Pancreas (tissue), 10 donors: Measurements from ENCODE around the gene MCF2L2. TPM values are rescaled to one million over a fixed set of nuclear protein-coding genes. Genes with fewer than 3 reads are reported as not detected.

ENCODE experiments used
- ATAC-seq, 4 donors: fragments of 200-7000 bp; cut with Tn5 transposase; one replicate each; pipeline versions ENCODE4 v1.8.0 to v1.9.1; 2020; ENCODE audit warnings: mild to moderate bottlenecking in 4 of 4, moderate library complexity in 4 of 4
- DNase-seq, 6 donors: peaks; one replicate each; pipeline ENCODE4 v3.0.0-alpha.2; 2020
- FAIRE-seq: peaks from 2 replicates; lab custom pipeline; 2012; peaks lifted over from hg19 to GRCh38; lab: Jason Lieb, UNC
- H3K27ac ChIP-seq, 4 donors: fragments of 200-600 bp; sonication (generic); 1 replicate in 3 of 4; 2 replicates in 1 of 4; pipeline versions ENCODE4 v1.5.0 to v1.8.0; 2020
- H3K27me3 ChIP-seq, 4 donors: fragments of 200-600 bp; one replicate each; pipeline ENCODE4 v1.8.0; 2021
- H3K36me3 ChIP-seq, 3 donors: fragments of 200-600 bp; sonication (generic) in 1 of 3; one replicate each; pipeline versions ENCODE4 v1.5.0 to v1.8.0; 2020 to 2021
- H3K4me1 ChIP-seq, 3 donors: fragments of 200-600 bp; one replicate each; pipeline ENCODE4 v1.8.0; 2021
- H3K4me3 ChIP-seq, 4 donors: fragments of 200-600 bp; sonication (generic) in 2 of 4; one replicate each; pipeline versions ENCODE4 v1.5.0 to v1.8.0; 2020 to 2021
- H3K9me3 ChIP-seq, 4 donors: fragments of 200-600 bp; one replicate each; pipeline ENCODE4 v1.8.0; 2021
- WGBS, 2 donors: extraction: QIAGEN DNeasy Blood & Tissue Kit; methylation state at CpG; one replicate each; pipeline ENCODE4 v1.1.7; 2013; 5-methylcytosine and 5-hydroxymethylcytosine counted together
- intact Hi-C, 3 donors: fragments of 100-400 bp; cut with DNase I; formaldehyde crosslinking; loops; one replicate each; pipeline versions ENCODE4 v1.11.1 to v1.14.2; 2022
- polyA plus RNA-seq, 2 donors: library from polyadenylated mRNA; stranded (reverse); fragments of 200-250 nt; gene quantifications; one replicate each; pipeline ENCODE4 v1.2.3, GENCODE V29; 2013
- total RNA-seq, 6 donors: library from RNA; stranded (reverse); fragmentation: NEBNext Ultra II Directional in 4 of 6; extraction: Animal tissue kit (Norgen Biotek cat#: 25700) in 4 of 6; gene quantifications; one replicate each; pipeline versions ENCODE4 v1.2.1 to v1.2.4, GENCODE V29; 2021 to 2023
- TF ChIP-seq, protein P1 (sequence below), 4 donors: fragments of 200-600 bp; sonication (generic) in 3 of 4; IDR thresholded peaks; one replicate each; pipeline versions ENCODE4 v1.5.0 to v1.8.0; 2021; ENCODE audit warnings: antibody characterized with exemption in 4 of 4
- donor health status: healthy with polysubstance abuse.
- donor health status: DM: no; HTN: no; CAD: no; lungs with moderate emphysema.
- donor health status: DM: no; HTN: no; CAD: no.
- donor health status: control.
- donor health status: control.
- donor health status: Bipolar disorder and iron deficiency.
- donor health status: DM: yes; HTN: yes; CAD: no.
- donor health status: DM: no; HTN: no; CAD: no.
- donor health status: DM: no; HTN: no; CAD: no.
- donor health status: DM: yes; HTN: yes; CAD: no.

MCF2L2 gene
- total and polyA plus RNA-seq, 8 donors, result 0.54 to 2.0 (median 0.97) TPM

DNA sequence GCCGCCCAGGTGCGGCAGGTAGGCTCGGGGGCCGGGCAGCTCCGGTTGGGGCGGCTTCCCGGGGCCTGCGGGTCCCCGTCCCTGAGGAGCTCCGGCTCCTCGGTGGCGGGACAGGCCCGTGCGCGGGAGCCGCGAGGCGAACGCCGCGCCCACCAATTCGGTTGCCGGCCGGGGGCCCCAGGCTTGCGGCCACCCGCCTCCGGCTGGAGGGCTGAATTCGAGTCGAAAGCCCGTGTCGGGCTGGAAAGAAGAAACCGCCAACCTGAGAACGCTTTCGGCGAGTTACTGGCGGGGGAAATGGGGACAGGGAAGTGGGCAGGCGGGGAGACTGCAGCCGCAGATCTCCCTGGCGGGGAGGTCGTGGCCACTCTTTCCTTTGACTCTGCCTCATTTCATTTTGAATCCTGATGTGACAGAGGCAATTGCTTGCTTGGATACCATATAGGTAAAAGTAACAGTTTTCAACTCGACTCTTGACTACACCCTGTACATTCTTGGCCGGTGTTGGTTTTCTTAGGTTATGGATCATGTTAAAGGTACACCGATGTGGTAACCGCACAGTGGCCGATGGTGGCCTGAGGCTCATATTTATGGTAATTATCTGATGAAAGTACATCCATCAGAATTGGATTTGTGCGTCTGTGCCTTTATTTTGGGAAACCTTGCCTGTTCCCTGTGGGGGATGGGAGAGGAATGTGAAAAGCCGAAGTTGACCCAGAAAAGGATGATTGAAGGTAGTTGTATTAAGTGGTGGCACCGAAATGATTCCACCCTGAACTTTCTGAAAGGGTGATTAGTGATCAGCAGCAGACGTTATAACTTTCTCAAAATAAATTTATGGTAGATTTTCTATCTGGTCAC lies 173.7 kb downstream of the MCF2L2 start:
- Histone ChIP-seq H3K4me3 (peak overlapping the region; percentile 31 to 91 (median 78)), H3K36me3 (no peaks in the 10 kb centered on the region), H3K27ac (peak overlapping the region; percentile 88 to 97 (median 92)), H3K4me1 (peaks cover 0 to 8% (median 0%) of the 10 kb centered on the region in 3 donors), H3K9me3 (no peaks in the 10 kb centered on the region), H3K27me3 (no peaks in the 10 kb centered on the region)
- DNase-seq, result peak in 2 of 6 donors; percentile 35 to 38
- 5 to 9% methylated on average over 38 to 49 of the region's 49 CpGs for WGBS, 2 donors
- TF ChIP-seq, protein P1, sequence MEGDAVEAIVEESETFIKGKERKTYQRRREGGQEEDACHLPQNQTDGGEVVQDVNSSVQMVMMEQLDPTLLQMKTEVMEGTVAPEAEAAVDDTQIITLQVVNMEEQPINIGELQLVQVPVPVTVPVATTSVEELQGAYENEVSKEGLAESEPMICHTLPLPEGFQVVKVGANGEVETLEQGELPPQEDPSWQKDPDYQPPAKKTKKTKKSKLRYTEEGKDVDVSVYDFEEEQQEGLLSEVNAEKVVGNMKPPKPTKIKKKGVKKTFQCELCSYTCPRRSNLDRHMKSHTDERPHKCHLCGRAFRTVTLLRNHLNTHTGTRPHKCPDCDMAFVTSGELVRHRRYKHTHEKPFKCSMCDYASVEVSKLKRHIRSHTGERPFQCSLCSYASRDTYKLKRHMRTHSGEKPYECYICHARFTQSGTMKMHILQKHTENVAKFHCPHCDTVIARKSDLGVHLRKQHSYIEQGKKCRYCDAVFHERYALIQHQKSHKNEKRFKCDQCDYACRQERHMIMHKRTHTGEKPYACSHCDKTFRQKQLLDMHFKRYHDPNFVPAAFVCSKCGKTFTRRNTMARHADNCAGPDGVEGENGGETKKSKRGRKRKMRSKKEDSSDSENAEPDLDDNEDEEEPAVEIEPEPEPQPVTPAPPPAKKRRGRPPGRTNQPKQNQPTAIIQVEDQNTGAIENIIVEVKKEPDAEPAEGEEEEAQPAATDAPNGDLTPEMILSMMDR (IDR thresholded peaks at IDR 0.05), result no peak
- FAIRE-seq, result no peak
- intact Hi-C loops, result loop anchor here in 1 of 3 donors (5.0 kb wide), 1 partner anchor 128 kb away; no protein-coding TSS in a partner anchor
- peak; percentile 7 to 46 (median 28) for ATAC-seq

DNA sequence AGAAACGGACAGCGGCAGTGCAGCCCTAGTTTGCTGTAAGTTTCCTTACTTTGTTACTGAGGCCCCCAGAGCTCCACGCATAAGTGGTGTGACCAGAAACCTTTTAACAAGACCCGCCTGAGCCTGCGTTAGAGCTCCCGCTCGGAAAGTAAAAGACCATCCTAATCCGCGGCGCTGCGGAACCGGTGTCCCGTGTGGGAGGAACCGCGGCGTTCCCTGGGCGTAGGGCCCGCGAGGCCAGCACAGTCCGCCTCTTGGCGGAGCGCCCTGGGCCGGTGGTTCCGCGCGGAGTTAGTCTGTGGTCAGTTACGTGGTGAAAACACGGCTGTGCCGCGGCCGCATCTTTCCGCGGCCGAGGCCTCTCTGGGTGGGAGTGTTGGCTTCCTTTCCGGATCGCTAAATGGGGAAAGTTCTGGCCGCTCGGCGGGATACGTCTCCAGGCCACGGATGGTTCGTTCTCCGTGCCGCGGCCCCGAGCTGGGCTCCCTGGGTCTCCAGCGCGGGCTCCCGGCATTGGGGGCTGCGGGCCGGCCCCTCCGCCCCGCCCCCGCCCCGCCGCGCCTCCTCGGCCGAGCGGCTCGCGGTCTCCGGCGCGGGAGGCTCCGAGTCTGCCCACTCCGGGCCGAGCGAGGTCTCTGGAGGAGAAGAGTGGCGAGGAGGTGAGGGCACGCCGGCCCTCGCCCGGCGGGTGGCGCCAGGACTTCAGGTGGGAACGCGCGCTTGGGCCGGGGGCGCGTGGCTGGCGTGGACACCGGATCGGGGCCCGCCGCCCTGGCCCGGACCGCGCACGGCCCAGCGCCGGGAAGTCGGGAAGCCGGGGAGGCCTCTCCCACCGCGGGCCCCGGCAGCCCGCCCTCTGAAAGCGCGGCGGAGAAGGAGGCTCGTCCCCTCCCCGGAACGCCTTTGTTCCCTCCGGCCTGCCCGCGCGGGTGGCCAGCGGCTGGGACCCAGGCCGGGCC lies 174.6 kb downstream of the MCF2L2 start:
- FAIRE-seq (no peak), ATAC-seq (peak; percentile 69 to 78 (median 75)), DNase-seq (peak; percentile 67 to 87 (median 79))
- 0% methylated on average over 81 to 111 of the region's 111 CpGs for WGBS, 2 donors
- peak overlapping the region; percentile 88 to 97 (median 92) for H3K27ac ChIP-seq
- no peaks in the 10 kb centered on the region for H3K36me3 ChIP-seq
- TF ChIP-seq, protein P1 (IDR thresholded peaks at IDR 0.05), result no peak
- H3K27me3 ChIP-seq, result no peaks in the 10 kb centered on the region
- no peaks in the 10 kb centered on the region for H3K9me3 ChIP-seq
- H3K4me1 ChIP-seq, result peaks cover 0 to 8% (median 0%) of the 10 kb centered on the region in 3 donors
- intact Hi-C loops, result loop anchor here in 1 of 3 donors (5.0 kb wide), 1 partner anchor 128 kb away; no protein-coding TSS in a partner anchor
- peak overlapping the region; percentile 31 to 91 (median 78) for H3K4me3 ChIP-seq

DNA sequence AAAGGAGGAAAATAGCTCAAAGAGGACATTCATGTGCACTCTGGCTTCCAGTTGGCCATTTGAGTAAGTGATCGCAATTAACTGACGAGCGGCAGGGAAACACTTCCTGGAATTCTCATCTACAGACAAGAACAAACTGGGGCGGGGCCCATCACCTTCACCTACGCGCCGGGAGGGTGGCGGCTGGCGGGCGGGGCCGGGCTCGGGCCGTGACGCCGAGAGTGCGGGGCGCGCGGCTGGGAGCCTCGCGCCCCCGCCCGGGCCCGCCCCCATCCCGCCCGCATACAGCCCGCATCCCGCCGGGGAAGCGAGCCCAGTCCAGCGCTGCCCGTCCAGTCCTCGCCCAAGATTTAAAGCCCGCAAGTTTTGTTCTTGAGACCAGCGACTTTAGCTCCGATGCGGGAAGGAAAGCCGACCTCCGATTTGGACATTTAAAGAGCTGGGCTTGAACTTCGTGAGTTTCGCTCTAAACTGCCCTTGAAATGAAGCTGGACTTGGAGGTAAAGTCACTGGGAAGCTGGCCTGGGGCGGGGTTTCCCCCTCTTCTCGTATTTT lies 175.4 kb downstream of the MCF2L2 start, which contains the start of gene B3GNT5:
B3GNT5 (plus strand) TSS at position 281 of the 555 bp plus-strand sequence. CDS start 16,546 bp downstream, outside the sequence.
- DNase-seq (peak; percentile 73 to 83 (median 79)), FAIRE-seq (no peak), ATAC-seq (peak; percentile 72 to 83 (median 76))
- WGBS, 2 donors, result 0 to 1% methylated on average over 43 of the region's 43 CpGs
- peaks cover 0 to 8% (median 0%) of the 10 kb centered on the region in 3 donors for H3K4me1 ChIP-seq
- no peaks in the 10 kb centered on the region for H3K27me3 ChIP-seq
- peak within 1 kb of the TSS; percentile 88 to 97 (median 92) for H3K27ac ChIP-seq
- TF ChIP-seq, protein P1 (IDR thresholded peaks at IDR 0.05), result no peak
- no peaks in the 10 kb centered on the region for H3K9me3 ChIP-seq
- intact Hi-C loops, result loop anchor here in 1 of 3 donors (5.0 kb wide), 1 partner anchor 129 kb away; no protein-coding TSS in a partner anchor
- no peaks in the 10 kb centered on the region for H3K36me3 ChIP-seq
- H3K4me3 ChIP-seq, result peak within 1 kb of the TSS; percentile 31 to 91 (median 78)

DNA sequence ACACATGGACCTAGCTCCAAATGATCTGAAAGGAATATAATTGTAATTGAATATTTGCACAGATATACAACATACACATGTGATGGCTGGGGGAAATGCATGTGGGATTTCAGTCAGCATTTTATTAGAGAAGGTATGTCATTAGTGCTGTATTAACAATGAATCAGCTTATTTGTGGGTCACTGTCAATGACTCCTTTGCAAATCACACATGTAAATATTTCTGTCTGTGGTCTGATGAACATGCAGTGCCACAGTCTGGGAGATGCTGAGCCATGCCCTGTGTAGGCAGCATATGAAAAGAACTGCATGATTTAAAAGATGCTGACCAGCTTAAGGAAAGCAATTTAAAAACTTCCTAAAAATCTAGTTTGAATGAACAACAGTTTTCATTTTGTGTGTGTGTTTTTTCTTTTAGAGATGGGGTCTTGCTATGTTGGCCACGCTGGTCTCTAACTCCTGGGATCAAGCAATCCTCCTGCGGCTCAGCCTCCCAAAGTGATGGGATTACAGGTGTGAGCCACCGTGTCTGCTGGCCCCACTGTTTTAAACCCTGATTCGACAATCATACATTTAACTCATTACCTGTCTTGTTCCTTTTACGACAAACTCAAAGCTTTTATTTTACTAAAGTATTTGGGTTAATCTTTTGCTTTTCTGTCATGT lies 176.2 kb downstream of the MCF2L2 start:
- ATAC-seq (no peak), DNase-seq (no peak), FAIRE-seq (no peak)
- Histone ChIP-seq H3K4me1 (peaks cover 0 to 8% (median 0%) of the 10 kb centered on the region in 3 donors), H3K4me3 (peak overlapping the region in 3 of 4 donors; percentile 71 to 91 (median 85)), H3K27ac (peak overlapping the region; percentile 88 to 97 (median 92)), H3K27me3 (no peaks in the 10 kb centered on the region), H3K36me3 (no peaks in the 10 kb centered on the region), H3K9me3 (no peaks in the 10 kb centered on the region)
- intact Hi-C loops, result loop anchor here in 1 of 3 donors (5.0 kb wide), 1 partner anchor 130 kb away; no protein-coding TSS in a partner anchor
- 67 to 79% methylated on average over 5 of the region's 5 CpGs for WGBS, 2 donors
- TF ChIP-seq, protein P1 (IDR thresholded peaks at IDR 0.05), result no peak
